SH-SY5Y (cell line): ENCODE measurements around the gene LRRC15.

Source experiments
- GATA2 ChIP-seq: IDR thresholded peaks from 2 replicates; pipeline ENCODE4 v1.6.1; 2011; ENCODE audit warnings: mild to moderate bottlenecking, low read depth, low read length
- GATA3 ChIP-seq: IDR thresholded peaks from 2 replicates; pipeline ENCODE4 v1.6.1; 2011; ENCODE audit warnings: low read depth, mild to moderate bottlenecking, low read length, moderate library complexity

GRCh38 chr3:194384569-194385001 lies 15.0 kb upstream of the LRRC15 start:
- TF ChIP-seq GATA2 (no peak), GATA3 (no peak)
